ENCODE results near the gene PLCH2.

DNA sequence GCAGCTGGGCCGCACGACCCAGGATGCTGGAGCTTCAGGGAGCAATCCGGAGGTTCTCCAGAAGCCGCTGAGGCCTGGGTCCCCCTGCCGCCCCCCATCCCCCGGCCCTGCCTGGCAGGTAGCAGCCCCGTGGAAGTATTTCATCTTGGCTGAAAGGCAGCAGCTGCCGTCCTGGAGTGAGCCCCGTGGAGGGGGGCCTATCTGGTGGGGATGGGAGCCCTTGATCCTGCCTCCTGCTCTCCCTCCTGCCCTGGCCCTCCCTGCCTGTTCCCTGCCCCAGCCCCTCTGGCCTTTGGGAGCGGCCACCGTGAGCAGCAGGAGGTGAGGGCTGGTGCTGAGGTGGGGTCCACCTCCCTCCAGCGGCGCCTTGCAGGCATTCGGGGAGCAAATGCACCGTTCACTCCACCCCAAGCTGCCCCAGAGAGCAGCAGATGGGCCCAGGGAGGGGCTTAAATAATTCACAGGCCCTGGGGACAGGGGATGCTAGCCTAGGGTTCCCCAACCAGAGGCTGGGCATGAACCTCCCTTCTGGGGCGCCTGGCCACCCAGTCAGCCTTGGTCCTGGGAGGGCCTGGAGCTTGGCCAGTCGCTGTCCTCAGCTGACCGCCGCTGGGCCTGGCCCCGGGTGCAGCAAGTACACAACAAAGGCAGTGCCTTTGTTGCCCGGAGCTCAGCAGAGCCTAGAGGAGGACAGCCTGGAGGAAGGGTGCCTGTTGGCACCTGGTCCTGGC is 23.7 kb upstream of the PLCH2 start:
- TF ChIP-seq CTCF (conservative IDR thresholded peaks at IDR 0.05; ENCODE audit: low read length) (no peak), EZH2phosphoT487 (IDR thresholded peaks at IDR 0.05; ENCODE audit: borderline replicate concordance) (no peak)
